H1 (cell line): ENCODE measurements around the gene ZDHHC23. TPM values are rescaled to one million over a fixed set of nuclear protein-coding genes. Genes with fewer than 3 reads are reported as not detected.

Source experiments
- CTCF ChIA-PET: fragments of 300-600 bp; sonication (Branson Sonifier 250); formaldehyde crosslinking; loops from one replicate; lab custom pipeline; 2021; ENCODE audit not compliant: partially characterized antibody; lab: Charles Lee
- POLR2A ChIA-PET: fragments of 300-600 bp; sonication (Branson Sonifier 250); formaldehyde crosslinking; loops from one replicate; lab custom pipeline; 2021; ENCODE audit warnings: inconsistent platforms; ENCODE audit not compliant: partially characterized antibody; lab: Charles Lee
- DNase-seq, 2 experiments: peaks; one replicate each; pipeline versions ENCODE4 v3.0.0 to v3.0.0-alpha.2; 2010 to 2022; ENCODE audit warnings: low spot score in 2 of 2, low read depth in 1 of 2, mixed read lengths in 1 of 2
- FAIRE-seq: peaks from 2 replicates; lab custom pipeline; 2011; peaks lifted over from hg19 to GRCh38; lab: Jason Lieb, UNC
- H2AFZ ChIP-seq: 2 replicates; pipeline ENCODE4 v1.8.1; 2012; ENCODE audit warnings: low read length, inconsistent platforms
- H2AK5ac ChIP-seq: 2 replicates; pipeline ENCODE4 v1.6.1; 2013; ENCODE audit warnings: low read depth, low read length
- H2BK120ac ChIP-seq: replicated peaks from 2 replicates; pipeline ENCODE3; 2013; ENCODE audit warnings: low read depth, low read length, inconsistent platforms
- H2BK12ac ChIP-seq: 2 replicates; pipeline ENCODE4 v1.6.1; 2013; ENCODE audit warnings: low read depth, low read length
- H2BK15ac ChIP-seq: 2 replicates; pipeline ENCODE4 v1.6.1; 2013; ENCODE audit warnings: low read length
- H2BK20ac ChIP-seq: 2 replicates; pipeline ENCODE4 v1.6.1; 2013; ENCODE audit warnings: low read length
- H2BK5ac ChIP-seq: 2 replicates; pipeline ENCODE4 v1.6.1; 2013; ENCODE audit warnings: low read depth, low read length
- H3K14ac ChIP-seq: 2 replicates; pipeline ENCODE4 v1.6.1; 2013; ENCODE audit warnings: inconsistent platforms; ENCODE audit not compliant: insufficient read length
- H3K18ac ChIP-seq: 2 replicates; pipeline ENCODE4 v1.6.1; 2013; ENCODE audit warnings: low read length; ENCODE audit errors: extremely low read depth
- H3K23ac ChIP-seq: 2 replicates; pipeline ENCODE4 v1.6.1; 2013; ENCODE audit warnings: inconsistent platforms; ENCODE audit not compliant: insufficient read length
- H3K23me2 ChIP-seq: 2 replicates; pipeline ENCODE4 v1.6.1; 2013; ENCODE audit warnings: low read depth, low read length
- H3K27ac ChIP-seq: 2 replicates; pipeline ENCODE4 v1.6.1; 2011; ENCODE audit warnings: low read depth, low read length, inconsistent platforms
- H3K27me3 ChIP-seq, 4 experiments: replicated peaks in 1 of 4; 1 replicate in 1 of 4; 2 replicates in 3 of 4; pipeline versions ENCODE4 v1.6.1 to v1.8.1; 2011 to 2013; ENCODE audit warnings: low read length in 3 of 4, mild to moderate bottlenecking in 3 of 4, inconsistent platforms in 2 of 4, mixed read lengths in 2 of 4, moderate library complexity in 1 of 4; ENCODE audit not compliant: control insufficient read depth in 3 of 4, insufficient read depth in 3 of 4; ENCODE audit errors: extremely low read depth in 1 of 4
- H3K36me3 ChIP-seq, 4 experiments: 2 replicates each; pipeline versions ENCODE4 v1.6.1 to v1.8.1; 2011 to 2013; ENCODE audit warnings: mild to moderate bottlenecking in 4 of 4, low read length in 3 of 4, moderate library complexity in 2 of 4, control low read depth in 1 of 4, inconsistent platforms in 1 of 4; ENCODE audit not compliant: insufficient read depth in 4 of 4, control insufficient read depth in 2 of 4
- H3K4ac ChIP-seq: replicated peaks from 2 replicates; pipeline ENCODE3; 2013; ENCODE audit warnings: low read length, low read depth, mixed read lengths, inconsistent platforms; ENCODE audit not compliant: insufficient read length
- H3K4me1 ChIP-seq, 4 experiments: replicated peaks in 1 of 4; 1 replicate in 1 of 4; 2 replicates in 3 of 4; pipeline versions ENCODE4 v1.6.1 to v1.8.1; 2011 to 2013; ENCODE audit warnings: low read length in 3 of 4, inconsistent platforms in 2 of 4, mixed read lengths in 1 of 4; ENCODE audit not compliant: insufficient read depth in 4 of 4, control insufficient read depth in 3 of 4
- H3K4me2 ChIP-seq, 2 experiments: 2 replicates each; pipeline versions ENCODE4 v1.6.1 to v1.8.1; 2011 to 2013; ENCODE audit warnings: low read depth in 2 of 2, low read length in 2 of 2, control low read depth in 1 of 2, inconsistent platforms in 1 of 2, mild to moderate bottlenecking in 1 of 2; ENCODE audit not compliant: insufficient read depth in 1 of 2
- H3K4me3 ChIP-seq, 4 experiments: fragments of 200-600, 300-600 bp in 1 of 4; sonication (generic), shearing (Covaris generic), sonication (Bioruptor Twin) in 1 of 4; 2 replicates each; pipeline versions ENCODE4 v1.5.1 to v1.8.1; 2011 to 2016; ENCODE audit warnings: low read length in 4 of 4, low read depth in 3 of 4, control low read depth in 2 of 4, inconsistent platforms in 2 of 4, mild to moderate bottlenecking in 2 of 4, mixed read lengths in 1 of 4, moderate library complexity in 1 of 4; ENCODE audit not compliant: insufficient read depth in 2 of 4; ENCODE audit errors: extremely low read depth in 1 of 4
- H3K56ac ChIP-seq: replicated peaks from 2 replicates; pipeline ENCODE3; 2013; ENCODE audit warnings: low read depth, mild to moderate bottlenecking, mixed read lengths, low read length, inconsistent platforms; ENCODE audit not compliant: insufficient read length
- H3K79me1 ChIP-seq: 2 replicates; pipeline ENCODE4 v1.6.1; 2013; ENCODE audit warnings: low read depth, low read length, control low read depth
- H3K79me2 ChIP-seq, 2 experiments: 2 replicates each; pipeline versions ENCODE4 v1.6.1 to v1.8.1; 2012 to 2013; ENCODE audit warnings: low read length in 2 of 2, mild to moderate bottlenecking in 2 of 2, inconsistent platforms in 1 of 2; ENCODE audit not compliant: insufficient read depth in 2 of 2, control insufficient read depth in 1 of 2
- H3K9ac ChIP-seq, 4 experiments: replicated peaks in 1 of 4; 1 replicate in 1 of 4; 2 replicates in 3 of 4; pipeline versions ENCODE4 v1.6.1 to v1.8.1; 2011 to 2013; ENCODE audit warnings: low read depth in 3 of 4, low read length in 3 of 4, control low read depth in 2 of 4, mild to moderate bottlenecking in 2 of 4, moderate library complexity in 2 of 4, inconsistent platforms in 1 of 4; ENCODE audit errors: extremely low read depth in 1 of 4
- H3K9me3 ChIP-seq, 2 experiments: 2 replicates each; pipeline versions ENCODE4 v1.6.1 to v1.8.1; 2012 to 2013; ENCODE audit warnings: mild to moderate bottlenecking in 2 of 2, moderate library complexity in 2 of 2, control low read depth in 1 of 2, inconsistent platforms in 1 of 2, low read depth in 1 of 2, low read length in 1 of 2, mixed read lengths in 1 of 2; ENCODE audit not compliant: insufficient read depth in 2 of 2
- H4K20me1 ChIP-seq, 2 experiments: replicated peaks in 1 of 2; 2 replicates each; pipeline versions ENCODE3 to v1.8.1; 2011 to 2013; ENCODE audit warnings: inconsistent platforms in 2 of 2, low read length in 2 of 2, mild to moderate bottlenecking in 1 of 2; ENCODE audit not compliant: insufficient read depth in 2 of 2, control insufficient read depth in 1 of 2
- H4K5ac ChIP-seq: 2 replicates; pipeline ENCODE4 v1.6.1; 2013; ENCODE audit warnings: low read length, low read depth, mixed read lengths, inconsistent platforms; ENCODE audit not compliant: insufficient read length
- H4K8ac ChIP-seq: 2 replicates; pipeline ENCODE4 v1.8.0; 2013; ENCODE audit warnings: mild to moderate bottlenecking, moderate library complexity, low read length, inconsistent platforms; ENCODE audit not compliant: insufficient read depth; ENCODE audit errors: extremely low read depth
- H4K91ac ChIP-seq: replicated peaks from 2 replicates; pipeline ENCODE3; 2013; ENCODE audit warnings: low read length, mixed read lengths, inconsistent platforms; ENCODE audit not compliant: insufficient read length
- EGR1 ChIP-seq: IDR thresholded peaks from 2 replicates; pipeline ENCODE4 v1.6.1; 2011; ENCODE audit warnings: low read depth, low read length, borderline replicate concordance
- JUN ChIP-seq: IDR thresholded peaks from 2 replicates; pipeline ENCODE4 v1.6.1; 2011; ENCODE audit warnings: low read depth, mild to moderate bottlenecking, improper control_type of control experiment, low read length
- KDM1A ChIP-seq: fragments of 200-600, 300-600 bp; sonication (generic); IDR thresholded peaks from 2 replicates; pipeline ENCODE4 v1.7.1; 2016; ENCODE audit warnings: mild to moderate bottlenecking, low read length, borderline replicate concordance
- KDM4A ChIP-seq: IDR thresholded peaks from one replicate; pipeline ENCODE4 v1.7.1; 2012; ENCODE audit warnings: low read depth, mild to moderate bottlenecking, moderate library complexity, low read length, inconsistent platforms; ENCODE audit not compliant: severe bottlenecking
- NANOG ChIP-seq: IDR thresholded peaks from 2 replicates; pipeline ENCODE4 v1.6.1; 2011; ENCODE audit warnings: low read length, low read depth, mild to moderate bottlenecking, inconsistent platforms; ENCODE audit not compliant: insufficient read depth, poor library complexity, severe bottlenecking
- TAF1 ChIP-seq: IDR thresholded peaks from 2 replicates; pipeline ENCODE4 v1.6.1; 2011; ENCODE audit warnings: mild to moderate bottlenecking, low read depth, low read length
- TAF7 ChIP-seq: optimal IDR thresholded peaks from 2 replicates; pipeline ENCODE3; 2011; ENCODE audit warnings: low read depth, mild to moderate bottlenecking, inconsistent platforms, low read length, moderate library complexity, borderline replicate concordance
- TBP ChIP-seq: IDR thresholded peaks from 2 replicates; pipeline ENCODE4 v1.6.1; 2011; ENCODE audit warnings: low read depth, low read length, improper control_type of control experiment
- USF2 ChIP-seq: IDR thresholded peaks from 2 replicates; pipeline ENCODE4 v1.6.1; 2011; ENCODE audit warnings: low read length, improper control_type of control experiment
- WGBS, 2 experiments: shearing (Covaris generic) in 1 of 2; methylation state at CpG; one replicate each; pipeline versions ENCODE4 v1.1.6 to v1.1.7; 2013 to 2015; ENCODE audit warnings: low lambda C conversion rate in 2 of 2, mixed read lengths in 2 of 2, inconsistent platforms in 1 of 2, low coverage in 1 of 2, missing lambda C conversion rate in 1 of 2; ENCODE audit not compliant: insufficient replicate concordance in 2 of 2, insufficient coverage in 1 of 2, insufficient read length in 1 of 2; ENCODE audit errors: extremely low coverage in 1 of 2, missing lambda C conversion rate in 1 of 2; 5-methylcytosine and 5-hydroxymethylcytosine counted together
- long read RNA-seq, 2 experiments: library from RNA in 1 of 2; library from capped mRNA in 1 of 2; stranded (forward); transcript quantifications; one replicate each; pipeline ENCODE4 v2.0.0, GENCODE V29; 2021; ENCODE audit warnings: inconsistent platforms in 1 of 2
- polyA minus RNA-seq, 3 experiments: library from RNA; depleted of rRNA, polyadenylated mRNA; stranded (reverse); fragments of >200 nt; gene quantifications; 1 replicate in 2 of 3; 2 replicates in 1 of 3; pipeline ENCODE4 v1.2.3, GENCODE V29; 2011
- polyA plus RNA-seq, 7 experiments: library from polyadenylated mRNA; depleted of rRNA in 3 of 7; stranded (reverse) in 5 of 7; unstranded in 2 of 7; fragments of >200 nt in 5 of 7; fragments of 200-250 nt in 2 of 7; gene quantifications; 1 replicate in 5 of 7; 2 replicates in 1 of 7; 4 replicates in 1 of 7; pipeline versions ENCODE4 v1.2.1 to v1.2.3, GENCODE V29; 2011 to 2013; ENCODE audit warnings: missing spikeins in 2 of 7, mixed read lengths in 2 of 7
- total RNA-seq: library from RNA; stranded (reverse); fragmentation: NEBNext Ultra II Directional; extraction: Animal tissue kit (Norgen Biotek cat#: 25700); gene quantifications from 2 replicates; pipeline ENCODE4 v1.2.1, GENCODE V29; 2021

ZDHHC23 gene
- total RNA-seq, result 14.1 and 15.7 TPM in 2 replicates
- 5.2 and 6.2 TPM in 2 replicates for polyA plus RNA-seq (2011; rRNA removed)
- polyA plus RNA-seq (2011; cell fraction: cytosol; rRNA removed), result 8.0 TPM
- 11.8 TPM for polyA plus RNA-seq (2011; cell fraction: nucleus; rRNA removed)
- polyA plus RNA-seq (2012, experiment 1 of 2), result 6.8 to 10.3 TPM (median 8.4 TPM) in 4 replicates
- 0.79 TPM for polyA plus RNA-seq (2012, experiment 2 of 2)
- polyA plus RNA-seq (2013, experiment 1 of 2), result 8.4 TPM
- polyA plus RNA-seq (2013, experiment 2 of 2), result 8.8 TPM
- 18.3 and 19.9 TPM in 2 replicates for polyA minus RNA-seq (2011; rRNA and poly(A)+ RNA removed)
- polyA minus RNA-seq (2011; cell fraction: cytosol; rRNA and poly(A)+ RNA removed), result 6.0 TPM
- 17.8 TPM for polyA minus RNA-seq (2011; cell fraction: nucleus; rRNA and poly(A)+ RNA removed)
- long read RNA-seq, experiment 1, partial matches to known transcripts, result 0 of 6 reads
- long read RNA-seq, experiment 1, other reads (novel, unspliced or antisense), result 6 of 6 reads
- long read RNA-seq, experiment 2, result 0 reads

- H3K4me3 ChIP-seq, result peak within 1 kb of the TSS; percentile 52 to 78 (median 74)
- peaks cover 5% of the 10 kb centered on the region; the same call in 1 of the 2 replicates for H3K23me2 ChIP-seq
- WGBS, 2 experiments, result 2% methylated on average over 12 of the region's 80 CpGs; no CpG with 5 or more reads in 1 of the 2 experiments
- peaks cover 0 to 4% (median 0%) of the 10 kb centered on the region in 4 experiments; a peak in 3 of 7 replicates for H3K4me1 ChIP-seq
- H2BK5ac ChIP-seq, result no peak within 1 kb of the TSS; the same call in 1 of the 2 replicates
- no peak within 1 kb of the TSS for H2BK12ac ChIP-seq
- H4K8ac ChIP-seq, result peak within 1 kb of the TSS; percentile 57; the same call in 1 of the 2 replicates
- no peak within 1 kb of the TSS for H2BK120ac ChIP-seq
- FAIRE-seq (no peak), DNase-seq (peak in 1 of 2 experiments; percentile 82)
- no peak within 1 kb of the TSS for H2AK5ac ChIP-seq
- H4K5ac ChIP-seq, result peak within 1 kb of the TSS; percentile 58
- H3K56ac ChIP-seq, result peak within 1 kb of the TSS; percentile 11
- H3K4ac ChIP-seq, result no peak within 1 kb of the TSS
- no peak within 1 kb of the TSS for H4K91ac ChIP-seq
- H3K4me2 ChIP-seq, result peak within 1 kb of the TSS; percentile 81 to 90
- H2AFZ ChIP-seq, result peak within 1 kb of the TSS; percentile 77
- no peaks in the 10 kb centered on the region for H3K36me3 ChIP-seq
- H3K18ac ChIP-seq, result no peak within 1 kb of the TSS; the same call in 1 of the 2 replicates
- no peak within 1 kb of the TSS for H3K14ac ChIP-seq
- CTCF ChIA-PET, result no interaction called here
- no peaks in the 10 kb centered on the region for H3K9me3 ChIP-seq
- POLR2A ChIA-PET, result no interaction called here
- no peaks in the 10 kb centered on the region for H3K79me2 ChIP-seq
- H3K27ac ChIP-seq, result no peak within 1 kb of the TSS; the same call in 1 of the 2 replicates
- H3K9ac ChIP-seq, result peak within 1 kb of the TSS in 2 of 4 experiments; percentile 29 to 57; a peak in 4 of 7 replicates
- no peaks in the 10 kb centered on the region for H4K20me1 ChIP-seq
- H3K27me3 ChIP-seq, result 0 out of 7 replicates have a peak, but pooled peaks cover 0 to 3% (median 1%) of the 10 kb centered on the region in 4 experiments
- H2BK20ac ChIP-seq, result no peak within 1 kb of the TSS
- H3K79me1 ChIP-seq, result no peaks in the 10 kb centered on the region
- H2BK15ac ChIP-seq, result no peak within 1 kb of the TSS
- no peak within 1 kb of the TSS for H3K23ac ChIP-seq
- TF ChIP-seq KDM4A (peak; percentile 59), TAF1 (peak; percentile 63), JUN (no peak), EGR1 (no peak), NANOG (no peak), TAF7 (no peak), TBP (no peak), USF2 (no peak), KDM1A (no peak)
These were observed at the start of gene ZDHHC23 for GRCh38 chr3:113947372-113948014. TSS of gene ZDHHC23 (plus strand) at chr3:113948013. CDS start at chr3:113948803, 790 bp downstream.
